Hepatic stellate cell (primary cell): ENCODE measurements around the gene TMEM82.

Source experiments
- DNase-seq: peaks from one replicate; pipeline ENCODE4 v3.0.0; 2011; ENCODE audit warnings: low spot score

TMEM82 gene

GRCh38 chr1:15736038-15736891 lies 6.0 kb upstream of the TMEM82 start, which contains the start of gene SLC25A34:
SLC25A34 (plus strand) TSS chr1:15736258; CDS start chr1:15736486, 228 bp downstream.
- no peak for DNase-seq

- no peak for DNase-seq
Observed at GRCh38 chr1:15736892-15737261, 5.4 kb upstream of the TMEM82 start.

- no peak for DNase-seq
Observed at GRCh38 chr1:15737324-15738319, 4.7 kb upstream of the TMEM82 start.

GRCh38 chr1:15738416-15739113 lies 3.7 kb upstream of the TMEM82 start:
- DNase-seq, result no peak

- DNase-seq, result no peak
Observed at GRCh38 chr1:15739259-15739658, 3.0 kb upstream of the TMEM82 start.

- DNase-seq, result no peak
Observed at GRCh38 chr1:15739745-15740144, 2.6 kb upstream of the TMEM82 start.

GRCh38 chr1:15740924-15741850 lies 1.1 kb upstream of the TMEM82 start:
- DNase-seq, result peak; percentile 87

GRCh38 chr1:15744122-15744679 lies 1.9 kb downstream of the TMEM82 start:
- DNase-seq, result no peak

- DNase-seq, result no peak
Observed at GRCh38 chr1:15747378-15747777, 5.1 kb downstream of the TMEM82 start.

- DNase-seq, result no peak
Observed at GRCh38 chr1:15748264-15748663, 6.0 kb downstream of the TMEM82 start.

- no peak for DNase-seq
Observed at GRCh38 chr1:15748690-15749398, 6.5 kb downstream of the TMEM82 start.

- DNase-seq, result peak; percentile 34
Observed at GRCh38 chr1:15749399-15750291, 7.3 kb downstream of the TMEM82 start.

- no peak for DNase-seq
Observed at GRCh38 chr1:15750924-15751323, 8.6 kb downstream of the TMEM82 start.

- no peak for DNase-seq
Observed at GRCh38 chr1:15751717-15752116, 9.4 kb downstream of the TMEM82 start.

GRCh38 chr1:15753776-15754175 lies 11.5 kb downstream of the TMEM82 start:
- no peak for DNase-seq

GRCh38 chr1:15755021-15755645 lies 12.8 kb downstream of the TMEM82 start:
- no peak for DNase-seq

- no peak for DNase-seq
Observed at GRCh38 chr1:15755646-15756040, 13.3 kb downstream of the TMEM82 start.
